GM21367 (cell line): ENCODE data around the gene SNRNP35.
"Not testable (repeated sequence)": the region's sequence is repeated elsewhere in the genome, so short reads cannot be mapped to it uniquely, and the experiment has no call there.

ENCODE experiments used
- ATAC-seq: cut with Tn5 transposase; IDR thresholded peaks from one replicate; pipeline ENCODE4 v1.9.1; 2021; ENCODE audit not compliant: unreplicated experiment

The SNRNP35 gene

GRCh38 chr12:123457980-123458779 lies at the start of gene SNRNP35:
Gene SNRNP35, plus strand, starts transcription at chr12:123458139. Its CDS starts 7,402 bp downstream, at chr12:123465541.
- ATAC-seq, result no peak

GRCh38 chr12:123408619-123409018 lies 49.3 kb upstream of the SNRNP35 start:
- ATAC-seq, result not testable (repeated sequence)

- ATAC-seq, result not testable (repeated sequence)
These were observed 48.5 kb upstream of the SNRNP35 start for GRCh38 chr12:123409284-123410040.

- ATAC-seq, result no peak
These were observed 47.9 kb upstream of the SNRNP35 start for GRCh38 chr12:123410041-123410412.

GRCh38 chr12:123421314-123421713 lies 36.6 kb upstream of the SNRNP35 start:
- ATAC-seq, result no peak

- ATAC-seq, result peak; percentile 89
These were observed 30.7 kb upstream of the SNRNP35 start for GRCh38 chr12:123427036-123427769.

- no peak for ATAC-seq
These were observed 29.3 kb upstream of the SNRNP35 start for GRCh38 chr12:123428591-123428990.

GRCh38 chr12:123429101-123429500 lies 28.8 kb upstream of the SNRNP35 start:
- ATAC-seq, result not testable (repeated sequence)

- ATAC-seq, result not testable (repeated sequence)
These were observed 25.8 kb upstream of the SNRNP35 start for GRCh38 chr12:123431951-123432817.

GRCh38 chr12:123433615-123434014 lies 24.3 kb upstream of the SNRNP35 start:
- ATAC-seq, result no peak

GRCh38 chr12:123435636-123436016 lies 22.3 kb upstream of the SNRNP35 start:
- no peak for ATAC-seq

- ATAC-seq, result peak; percentile 66
These were observed 21.6 kb upstream of the SNRNP35 start, which contains the start of gene RILPL2 for GRCh38 chr12:123436017-123436964. Gene RILPL2, minus strand, starts transcription at chr12:123436684. Its CDS starts 264 bp downstream, at chr12:123436420.

- peak; percentile 46 for ATAC-seq
These were observed 16.3 kb upstream of the SNRNP35 start for GRCh38 chr12:123441523-123442164.

GRCh38 chr12:123442774-123443173 lies 15.2 kb upstream of the SNRNP35 start:
- no peak for ATAC-seq

- no peak for ATAC-seq
These were observed 13.6 kb upstream of the SNRNP35 start for GRCh38 chr12:123444092-123445026.

GRCh38 chr12:123445388-123446332 lies 12.3 kb upstream of the SNRNP35 start:
- no peak for ATAC-seq

- ATAC-seq, result no peak
These were observed 11.6 kb upstream of the SNRNP35 start for GRCh38 chr12:123446333-123446713.
